ENCODE measurements around the gene UNC93B1.

UNC93B1 gene

GRCh38 chr11:68048681-68049508 lies 45.0 kb upstream of the UNC93B1 start:
- no peak overlapping the region for H3K4me3 ChIP-seq (ENCODE audit: control insufficient read depth in 1 of 7, extremely low read depth in 1 of 7, insufficient read depth in 4 of 7, low read depth in 2 of 7, low read length in 6 of 7)
- ChIA-PET CTCF (no interaction called here), POLR2A (no interaction called here)
- 99% methylated on average over 30 of the region's 35 CpGs for WGBS (ENCODE audit: insufficient coverage)
- H3K27me3 ChIP-seq (replicated peaks in 2 of 5; ENCODE audit: control insufficient read depth in 4 of 5, insufficient read depth in 5 of 5, low read length in 4 of 5): no peaks in the 10 kb centered on the region
- H3K27ac ChIP-seq (ENCODE audit: insufficient read depth in 1 of 2, low read depth in 1 of 2, low read length in 2 of 2, poor library complexity in 1 of 2, severe bottlenecking in 2 of 2): no peak overlapping the region
- H3K36me3 ChIP-seq (ENCODE audit: control insufficient read depth in 4 of 4, insufficient read depth in 4 of 4, low read length in 3 of 4): peaks cover 2 to 93% (median 55%) of the 10 kb centered on the region in 4 experiments
- H3K9me3 ChIP-seq (ENCODE audit: control extremely low read depth in 1 of 5, control insufficient read depth in 4 of 5, insufficient read depth in 2 of 5, low read depth in 1 of 5, low read length in 4 of 5): no peaks in the 10 kb centered on the region
- H3K4me1 ChIP-seq (ENCODE audit: control extremely low read depth in 1 of 4, control insufficient read depth in 4 of 4, insufficient read depth in 4 of 4, low read length in 3 of 4): no peaks in the 10 kb centered on the region
- no peak for DNase-seq

GRCh38 chr11:68047437-68048290 lies 43.8 kb upstream of the UNC93B1 start:
- WGBS (ENCODE audit: insufficient coverage): 95% methylated on average over 35 of the region's 37 CpGs
- no peak for DNase-seq
- Histone ChIP-seq H3K4me3 (ENCODE audit: control insufficient read depth in 1 of 7, extremely low read depth in 1 of 7, insufficient read depth in 4 of 7, low read depth in 2 of 7, low read length in 6 of 7) (no peak overlapping the region), H3K4me1 (ENCODE audit: control extremely low read depth in 1 of 4, control insufficient read depth in 4 of 4, insufficient read depth in 4 of 4, low read length in 3 of 4) (no peaks in the 10 kb centered on the region), H3K27ac (ENCODE audit: insufficient read depth in 1 of 2, low read depth in 1 of 2, low read length in 2 of 2, poor library complexity in 1 of 2, severe bottlenecking in 2 of 2) (no peak overlapping the region), H3K27me3 (replicated peaks in 2 of 5; ENCODE audit: control insufficient read depth in 4 of 5, insufficient read depth in 5 of 5, low read length in 4 of 5) (no peaks in the 10 kb centered on the region), H3K36me3 (ENCODE audit: control insufficient read depth in 4 of 4, insufficient read depth in 4 of 4, low read length in 3 of 4) (peaks cover 2 to 93% (median 57%) of the 10 kb centered on the region in 4 experiments), H3K9me3 (ENCODE audit: control extremely low read depth in 1 of 5, control insufficient read depth in 4 of 5, insufficient read depth in 2 of 5, low read depth in 1 of 5, low read length in 4 of 5) (no peaks in the 10 kb centered on the region)
- POLR2A ChIA-PET: interaction anchor here (0.6 kb wide), 1 partner anchor 24 kb away, joined by 3 read pairs; no protein-coding TSS in a partner anchor
- CTCF ChIA-PET: interaction anchor here (0.6 kb wide), 1 partner anchor 28 kb away, joined by 3 read pairs; no protein-coding TSS in a partner anchor

- WGBS (ENCODE audit: insufficient coverage): 100% methylated on average over 13 of the region's 18 CpGs
- H3K4me1 ChIP-seq (ENCODE audit: control extremely low read depth in 1 of 4, control insufficient read depth in 4 of 4, insufficient read depth in 4 of 4, low read length in 3 of 4): peaks cover under 1 to 20% (median 18%) of the 10 kb centered on the region in 4 experiments
Measured at GRCh38 chr11:68044898-68045351, 41.0 kb upstream of the UNC93B1 start.

GRCh38 chr11:68044145-68044813 lies 40.4 kb upstream of the UNC93B1 start:
- H3K4me3 ChIP-seq (ENCODE audit: control insufficient read depth in 1 of 7, extremely low read depth in 1 of 7, insufficient read depth in 4 of 7, low read depth in 2 of 7, low read length in 6 of 7): no peak overlapping the region
- peaks cover 2 to 75% (median 36%) of the 10 kb centered on the region in 4 experiments for H3K36me3 ChIP-seq (ENCODE audit: control insufficient read depth in 4 of 4, insufficient read depth in 4 of 4, low read length in 3 of 4)
- DNase-seq: no peak
- H3K9me3 ChIP-seq (ENCODE audit: control extremely low read depth in 1 of 5, control insufficient read depth in 4 of 5, insufficient read depth in 2 of 5, low read depth in 1 of 5, low read length in 4 of 5): no peaks in the 10 kb centered on the region
- H3K27me3 ChIP-seq (replicated peaks in 2 of 5; ENCODE audit: control insufficient read depth in 4 of 5, insufficient read depth in 5 of 5, low read length in 4 of 5): no peaks in the 10 kb centered on the region
- ChIA-PET CTCF (interaction anchor here (4.8 kb wide), 1 partner anchor 35 kb away, joined by 25 read pairs; the partner anchor contains the start of gene ALDH3B1), POLR2A (interaction anchor here (1.1 kb wide), 1 partner anchor 12 kb away, joined by 3 read pairs; no protein-coding TSS in a partner anchor)
- H3K27ac ChIP-seq (ENCODE audit: insufficient read depth in 1 of 2, low read depth in 1 of 2, low read length in 2 of 2, poor library complexity in 1 of 2, severe bottlenecking in 2 of 2): no peak overlapping the region
- peaks cover 2 to 25% (median 24%) of the 10 kb centered on the region in 4 experiments for H3K4me1 ChIP-seq (ENCODE audit: control extremely low read depth in 1 of 4, control insufficient read depth in 4 of 4, insufficient read depth in 4 of 4, low read length in 3 of 4)
- 97% methylated on average over 18 of the region's 24 CpGs for WGBS (ENCODE audit: insufficient coverage)

More at GRCh38 chr11:68044898-68045351, 41.0 kb upstream of the UNC93B1 start:
- Histone ChIP-seq H3K9me3 (ENCODE audit: control extremely low read depth in 1 of 5, control insufficient read depth in 4 of 5, insufficient read depth in 2 of 5, low read depth in 1 of 5, low read length in 4 of 5) (no peaks in the 10 kb centered on the region), H3K27ac (ENCODE audit: insufficient read depth in 1 of 2, low read depth in 1 of 2, low read length in 2 of 2, poor library complexity in 1 of 2, severe bottlenecking in 2 of 2) (no peak overlapping the region), H3K4me3 (ENCODE audit: control insufficient read depth in 1 of 7, extremely low read depth in 1 of 7, insufficient read depth in 4 of 7, low read depth in 2 of 7, low read length in 6 of 7) (no peak overlapping the region), H3K36me3 (ENCODE audit: control insufficient read depth in 4 of 4, insufficient read depth in 4 of 4, low read length in 3 of 4) (peaks cover 2 to 82% (median 41%) of the 10 kb centered on the region in 4 experiments), H3K27me3 (replicated peaks in 2 of 5; ENCODE audit: control insufficient read depth in 4 of 5, insufficient read depth in 5 of 5, low read length in 4 of 5) (no peaks in the 10 kb centered on the region)
- POLR2A ChIA-PET: no interaction called here
- CTCF ChIA-PET: no interaction called here
- no peak for DNase-seq

GRCh38 chr11:68043349-68044144 lies 39.6 kb upstream of the UNC93B1 start:
- ChIA-PET POLR2A (interaction anchor here (1.1 kb wide), 1 partner anchor 13 kb away, joined by 3 read pairs; no protein-coding TSS in a partner anchor), CTCF (interaction anchor here (0.9 to 4.8 kb wide), 2 partner anchors 16 to 34 kb away, joined by 3 to 25 read pairs; partner anchors contain the start of gene ALDH3B1)
- Histone ChIP-seq H3K36me3 (ENCODE audit: control insufficient read depth in 4 of 4, insufficient read depth in 4 of 4, low read length in 3 of 4) (peaks cover 2 to 68% (median 30%) of the 10 kb centered on the region in 4 experiments), H3K9me3 (ENCODE audit: control extremely low read depth in 1 of 5, control insufficient read depth in 4 of 5, insufficient read depth in 2 of 5, low read depth in 1 of 5, low read length in 4 of 5) (no peaks in the 10 kb centered on the region), H3K27me3 (replicated peaks in 2 of 5; ENCODE audit: control insufficient read depth in 4 of 5, insufficient read depth in 5 of 5, low read length in 4 of 5) (no peaks in the 10 kb centered on the region), H3K4me1 (ENCODE audit: control extremely low read depth in 1 of 4, control insufficient read depth in 4 of 4, insufficient read depth in 4 of 4, low read length in 3 of 4) (peaks cover 2 to 33% (median 31%) of the 10 kb centered on the region in 4 experiments), H3K4me3 (ENCODE audit: control insufficient read depth in 1 of 7, extremely low read depth in 1 of 7, insufficient read depth in 4 of 7, low read depth in 2 of 7, low read length in 6 of 7) (no peak overlapping the region), H3K27ac (ENCODE audit: insufficient read depth in 1 of 2, low read depth in 1 of 2, low read length in 2 of 2, poor library complexity in 1 of 2, severe bottlenecking in 2 of 2) (no peak overlapping the region)
- WGBS (ENCODE audit: insufficient coverage): 95% methylated on average over 30 of the region's 36 CpGs
- peak in 1 of 3 donors; percentile 23 for DNase-seq

- H3K36me3 ChIP-seq (ENCODE audit: control insufficient read depth in 4 of 4, insufficient read depth in 4 of 4, low read length in 3 of 4): peaks cover 2 to 65% (median 29%) of the 10 kb centered on the region in 4 experiments
- peaks cover 2 to 38% (median 37%) of the 10 kb centered on the region in 4 experiments for H3K4me1 ChIP-seq (ENCODE audit: control extremely low read depth in 1 of 4, control insufficient read depth in 4 of 4, insufficient read depth in 4 of 4, low read length in 3 of 4)
- no peak overlapping the region for H3K4me3 ChIP-seq (ENCODE audit: control insufficient read depth in 1 of 7, extremely low read depth in 1 of 7, insufficient read depth in 4 of 7, low read depth in 2 of 7, low read length in 6 of 7)
- no peaks in the 10 kb centered on the region for H3K9me3 ChIP-seq (ENCODE audit: control extremely low read depth in 1 of 5, control insufficient read depth in 4 of 5, insufficient read depth in 2 of 5, low read depth in 1 of 5, low read length in 4 of 5)
- no peak for DNase-seq
- WGBS (ENCODE audit: insufficient coverage): 97% methylated on average over 4 of the region's 8 CpGs
- ChIA-PET POLR2A (interaction anchor here (1.1 kb wide), 1 partner anchor 14 kb away, joined by 3 read pairs; no protein-coding TSS in a partner anchor), CTCF (interaction anchor here (0.9 to 4.8 kb wide), 2 partner anchors 17 to 33 kb away, joined by 3 to 25 read pairs; partner anchors contain the start of gene ALDH3B1)
- no peaks in the 10 kb centered on the region for H3K27me3 ChIP-seq (replicated peaks in 2 of 5; ENCODE audit: control insufficient read depth in 4 of 5, insufficient read depth in 5 of 5, low read length in 4 of 5)
- H3K27ac ChIP-seq (ENCODE audit: insufficient read depth in 1 of 2, low read depth in 1 of 2, low read length in 2 of 2, poor library complexity in 1 of 2, severe bottlenecking in 2 of 2): no peak overlapping the region
Measured at GRCh38 chr11:68043029-68043348, 39.1 kb upstream of the UNC93B1 start.

Data from common myeloid progenitor, CD34-positive (primary cell).